GM21619 (cell line): Measurements from ENCODE around the gene LGALSL.

Experiments
- ATAC-seq: cut with Tn5 transposase; IDR thresholded peaks from one replicate; pipeline ENCODE4 v1.9.1; 2021; ENCODE audit not compliant: unreplicated experiment

The LGALSL gene

DNA sequence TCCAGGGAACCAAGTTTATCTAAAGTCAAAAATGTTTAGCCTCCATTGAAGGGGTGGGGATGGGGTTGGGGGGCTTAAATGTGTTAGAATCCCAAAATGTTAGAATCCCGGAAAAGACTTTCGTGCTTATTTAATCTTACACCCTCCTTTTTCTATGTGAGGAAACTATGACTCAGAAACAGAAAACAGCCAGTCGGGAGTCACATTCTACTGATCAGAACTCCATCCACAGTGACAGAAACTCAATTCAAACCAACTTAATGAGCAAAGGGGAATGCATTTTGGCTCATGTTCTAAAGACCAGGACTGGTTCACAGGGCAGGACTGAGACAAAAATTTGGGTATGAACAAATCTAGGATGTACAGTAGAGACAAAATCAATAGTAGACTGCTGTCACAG, 38.3 kb downstream of the LGALSL start:
- no peak for ATAC-seq

DNA sequence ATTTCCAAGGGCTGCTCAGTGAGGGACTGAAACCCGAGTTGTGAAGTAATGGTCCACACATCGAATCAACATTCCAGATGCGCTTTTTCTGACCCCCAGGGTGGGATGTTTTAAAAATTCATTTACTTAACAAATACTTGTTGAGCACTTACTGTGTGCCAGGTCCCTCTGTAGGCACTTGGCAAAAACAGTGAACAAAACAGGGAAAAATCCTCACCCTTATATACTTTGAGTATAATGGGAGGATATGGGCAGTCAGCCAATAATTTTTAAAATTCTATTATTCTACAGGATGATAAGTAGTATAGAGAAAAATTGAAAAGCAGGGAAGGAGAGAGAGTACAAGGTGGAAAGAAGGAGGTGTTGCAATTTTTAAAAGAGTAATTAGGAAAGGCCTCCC, 38.9 kb downstream of the LGALSL start:
- no peak for ATAC-seq

DNA sequence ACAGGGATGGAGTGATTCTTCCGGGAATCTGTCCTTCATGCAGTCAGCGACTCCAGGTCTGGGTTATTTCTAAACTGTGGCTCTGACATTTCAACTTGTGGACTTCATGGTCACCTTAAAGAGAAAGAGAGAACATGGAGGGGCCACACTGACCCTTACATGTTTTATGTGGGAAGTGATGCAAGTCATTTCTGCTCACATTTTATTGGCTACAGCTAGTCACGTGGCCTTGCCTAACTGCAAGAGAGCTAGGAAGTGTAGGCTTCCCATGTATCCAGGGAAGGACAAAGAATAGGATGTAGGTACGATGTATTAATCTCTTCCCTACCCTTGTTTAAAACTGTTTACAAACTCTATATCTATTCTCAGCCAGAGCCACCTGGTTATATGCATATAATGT, 39.8 kb downstream of the LGALSL start:
- no peak for ATAC-seq

DNA sequence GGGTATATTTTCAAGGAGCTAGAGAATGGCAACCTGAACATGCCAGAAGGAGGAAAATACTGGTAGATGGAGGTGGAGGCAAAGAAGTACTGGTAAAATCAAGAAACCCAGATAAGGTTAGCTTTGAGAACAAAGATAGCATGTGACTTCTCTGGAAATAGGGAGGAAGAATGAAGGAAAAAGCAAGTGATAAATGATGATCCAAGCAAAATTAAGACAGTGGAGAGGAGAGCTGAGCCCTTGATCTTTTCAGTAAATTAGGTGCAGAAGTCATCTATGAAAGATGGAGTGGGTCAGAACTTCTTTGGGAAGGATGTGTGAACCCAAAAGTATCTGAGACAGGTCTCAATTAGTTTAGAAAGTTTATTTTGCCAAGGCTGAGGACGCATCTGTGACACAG, 44.5 kb downstream of the LGALSL start:
- no peak for ATAC-seq

DNA sequence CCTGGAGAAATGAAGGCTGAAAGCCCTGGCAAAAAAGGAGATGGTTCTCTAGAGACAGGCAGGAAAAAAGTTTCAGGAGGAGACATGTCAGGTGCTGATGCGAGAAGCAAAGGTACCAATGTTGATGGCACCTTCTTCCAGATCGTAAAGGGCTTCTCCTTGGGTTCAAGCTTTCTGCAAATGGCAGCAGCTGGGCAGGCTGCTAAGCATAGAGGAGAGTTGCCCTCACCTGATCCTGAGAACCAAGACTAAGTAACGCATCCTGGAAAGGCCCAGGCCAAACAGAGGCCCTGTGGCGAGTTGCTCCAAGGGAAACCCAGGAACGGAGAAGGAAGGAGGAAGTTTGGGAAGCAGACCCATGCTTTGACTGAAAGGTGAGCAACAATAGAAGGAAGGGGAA, 46.6 kb downstream of the LGALSL start:
- ATAC-seq: no peak

DNA sequence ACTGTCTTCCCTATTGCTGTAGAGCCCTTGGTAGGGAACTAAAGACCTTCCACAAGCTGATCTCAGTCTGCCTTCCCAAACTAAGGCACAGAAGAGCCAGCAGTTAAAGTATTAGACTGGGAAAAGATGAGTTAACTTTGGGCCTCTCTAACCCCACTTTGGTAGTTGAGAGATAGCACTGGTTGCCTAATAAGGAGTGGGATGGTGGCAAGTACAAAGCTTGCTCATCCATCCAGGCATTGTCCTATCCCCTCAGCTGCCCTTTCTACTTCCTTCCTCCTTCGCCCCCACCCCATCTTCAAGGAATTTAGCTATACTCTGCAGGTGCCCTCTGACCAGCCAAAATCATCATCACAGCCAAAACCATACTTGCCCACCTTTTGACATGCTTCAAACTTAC, 48.0 kb downstream of the LGALSL start:
- ATAC-seq: no peak

DNA sequence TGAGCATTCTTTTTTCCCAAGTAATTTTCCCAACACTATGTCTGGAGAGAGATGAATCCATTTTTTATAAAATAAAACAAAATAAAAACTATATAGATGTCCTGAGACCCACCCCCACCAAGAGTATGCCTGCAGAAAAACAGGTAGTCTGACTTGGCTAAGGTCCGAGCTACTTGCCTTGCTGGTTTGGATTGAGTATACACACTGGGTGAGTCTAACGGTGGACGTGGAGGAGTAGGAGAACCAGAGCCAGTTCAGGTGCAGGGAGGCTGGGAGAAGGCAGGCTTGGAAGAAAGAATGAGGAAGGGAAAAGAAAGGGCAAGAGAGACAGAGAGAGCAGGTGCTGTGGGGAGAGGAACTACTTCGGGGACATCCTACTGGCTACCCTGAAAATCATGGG, 48.9 kb downstream of the LGALSL start:
- ATAC-seq: no peak

DNA sequence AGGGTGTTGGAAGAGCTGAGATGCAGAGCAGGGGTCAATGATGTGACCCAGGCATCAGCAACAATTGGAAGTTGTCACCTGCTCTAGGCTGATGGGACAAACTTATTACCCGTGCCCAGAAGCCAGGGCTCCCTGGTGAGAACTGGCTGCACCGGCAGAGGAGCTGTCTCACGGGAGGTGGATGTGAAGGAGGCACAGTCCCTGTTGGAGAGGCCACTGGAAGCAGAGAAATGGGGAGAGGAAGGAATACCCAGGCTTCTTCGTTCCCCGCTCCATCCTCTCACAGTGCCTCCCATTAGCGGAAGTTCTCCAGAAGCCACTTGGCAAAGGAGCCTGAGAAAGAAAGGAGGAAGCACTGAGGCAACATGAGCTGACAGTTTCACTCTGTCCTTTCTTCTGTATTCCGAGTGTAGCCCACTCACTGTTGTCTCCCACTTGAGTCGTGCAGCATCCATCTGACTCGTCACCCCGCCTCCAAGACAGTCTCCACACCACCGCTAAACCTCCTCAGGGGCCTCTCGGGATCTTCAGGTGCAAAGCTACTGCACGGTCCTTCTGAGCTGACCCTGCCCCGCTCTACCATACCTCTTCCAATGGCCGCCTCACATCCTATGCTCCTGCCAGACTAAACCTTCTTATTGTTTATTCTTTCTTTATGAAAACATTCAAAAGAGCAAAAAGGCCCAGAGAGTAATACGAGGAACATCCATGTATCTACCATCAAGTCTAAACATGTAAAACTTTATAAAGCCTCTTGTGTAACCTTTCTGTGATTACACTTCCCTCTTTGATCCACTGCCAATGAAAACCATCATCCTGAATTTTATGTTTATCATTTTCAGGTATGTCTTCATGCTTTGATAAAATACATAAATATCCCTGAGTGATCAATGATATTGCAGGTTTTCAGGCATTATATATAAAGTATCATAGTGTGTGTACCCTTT, 51.1 kb downstream of the LGALSL start:
- no peak for ATAC-seq

DNA sequence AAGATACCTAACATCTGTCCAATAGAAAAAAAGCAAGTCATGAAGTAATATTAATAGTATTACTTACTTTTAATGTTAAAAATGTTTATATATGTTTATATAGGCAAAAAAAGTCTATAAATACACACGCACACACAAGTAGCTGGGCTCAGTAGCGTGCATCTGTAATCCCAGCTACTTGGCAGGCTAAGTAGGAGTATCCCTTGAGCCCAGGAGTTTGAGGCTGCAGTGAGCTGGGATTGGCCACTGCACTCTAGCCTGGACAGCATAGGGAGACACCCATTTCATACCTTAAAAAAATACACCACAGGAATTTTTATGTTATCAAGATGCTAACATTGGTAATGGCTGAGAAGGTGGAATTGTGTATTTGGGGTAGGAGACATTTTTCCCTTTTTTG, 52.7 kb downstream of the LGALSL start:
- ATAC-seq: no peak
